Gastrocnemius medialis (tissue), 4 donors: ENCODE data around the gene GRK4.

Experiments
- POLR2A ChIP-seq, 2 donors: fragments of 450-650 bp; IDR thresholded peaks; one replicate each; pipeline ENCODE4 v1.6.1; 2017; ENCODE audit warnings: antibody characterized with exemption in 2 of 2, mild to moderate bottlenecking in 2 of 2, moderate library complexity in 2 of 2
- TF ChIP-seq, protein P1 (sequence below), 5 experiments: fragments of 450-650 bp in 3 of 5; fragments of 200-600 bp in 2 of 5; sonication (generic) in 2 of 5; IDR thresholded peaks in 4 of 5; conservative IDR thresholded peaks in 1 of 5; 1 replicate in 4 of 5; 2 replicates in 1 of 5; pipeline ENCODE4 v1.5.1; 2016 to 2019; ENCODE audit warnings: antibody characterized with exemption in 5 of 5, mild to moderate bottlenecking in 3 of 5, moderate library complexity in 3 of 5

DNA sequence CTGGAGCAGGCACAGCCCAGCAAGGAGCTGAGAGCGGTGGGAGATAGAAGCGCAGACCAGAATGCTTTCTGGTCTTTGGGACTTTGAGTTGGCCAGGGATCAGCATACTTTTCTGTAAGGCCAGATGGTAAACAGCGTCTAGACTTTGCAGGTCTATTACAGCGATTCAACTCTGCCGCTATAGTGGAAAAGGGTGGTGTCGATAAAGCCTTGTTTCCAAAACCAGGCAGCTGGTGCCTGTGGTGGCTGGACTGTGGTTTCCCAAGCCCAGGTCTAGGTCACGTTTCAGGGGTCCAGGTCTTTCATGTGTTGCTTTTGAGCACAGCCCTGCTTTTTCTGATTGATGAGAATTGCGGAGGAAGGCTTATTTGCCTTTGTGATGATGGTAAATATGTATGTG lies 70.9 kb downstream of the GRK4 start:
- TF ChIP-seq, protein P1, sequence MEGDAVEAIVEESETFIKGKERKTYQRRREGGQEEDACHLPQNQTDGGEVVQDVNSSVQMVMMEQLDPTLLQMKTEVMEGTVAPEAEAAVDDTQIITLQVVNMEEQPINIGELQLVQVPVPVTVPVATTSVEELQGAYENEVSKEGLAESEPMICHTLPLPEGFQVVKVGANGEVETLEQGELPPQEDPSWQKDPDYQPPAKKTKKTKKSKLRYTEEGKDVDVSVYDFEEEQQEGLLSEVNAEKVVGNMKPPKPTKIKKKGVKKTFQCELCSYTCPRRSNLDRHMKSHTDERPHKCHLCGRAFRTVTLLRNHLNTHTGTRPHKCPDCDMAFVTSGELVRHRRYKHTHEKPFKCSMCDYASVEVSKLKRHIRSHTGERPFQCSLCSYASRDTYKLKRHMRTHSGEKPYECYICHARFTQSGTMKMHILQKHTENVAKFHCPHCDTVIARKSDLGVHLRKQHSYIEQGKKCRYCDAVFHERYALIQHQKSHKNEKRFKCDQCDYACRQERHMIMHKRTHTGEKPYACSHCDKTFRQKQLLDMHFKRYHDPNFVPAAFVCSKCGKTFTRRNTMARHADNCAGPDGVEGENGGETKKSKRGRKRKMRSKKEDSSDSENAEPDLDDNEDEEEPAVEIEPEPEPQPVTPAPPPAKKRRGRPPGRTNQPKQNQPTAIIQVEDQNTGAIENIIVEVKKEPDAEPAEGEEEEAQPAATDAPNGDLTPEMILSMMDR (IDR thresholded peaks at IDR 0.05 in 4 of 5, conservative IDR thresholded peaks at IDR 0.05 in 1 of 5): no peak
- TF ChIP-seq POLR2A (IDR thresholded peaks at IDR 0.05): no peak
